DOHH2 (cell line): ENCODE results near the gene UBAC2.

ENCODE experiments used
- H3F3A ChIP-seq: fragments of 200-600 bp; sonication (generic), shearing (Covaris generic); 2 replicates; pipeline ENCODE4 v1.6.0; 2016; ENCODE audit warnings: antibody characterized with exemption, mild to moderate bottlenecking; ENCODE audit not compliant: control insufficient read depth, insufficient read depth
- H3K27ac ChIP-seq: fragments of 200-600 bp; sonication (generic); 2 replicates; pipeline ENCODE4 v1.5.1; 2014; ENCODE audit warnings: low read depth, mild to moderate bottlenecking, low read length, moderate library complexity
- H3K27me3 ChIP-seq: fragments of 200-600 bp; sonication (generic); 2 replicates; pipeline ENCODE4 v1.6.1; 2014; ENCODE audit warnings: mild to moderate bottlenecking, low read length, mixed read lengths; ENCODE audit not compliant: control insufficient read depth
- H3K36me3 ChIP-seq: fragments of 200-600 bp; sonication (generic); 2 replicates; pipeline ENCODE4 v1.6.1; 2014; ENCODE audit warnings: mild to moderate bottlenecking, low read length, moderate library complexity, mixed read lengths; ENCODE audit not compliant: control insufficient read depth
- H3K4me1 ChIP-seq: fragments of 200-600 bp; sonication (generic); 2 replicates; pipeline ENCODE4 v1.6.1; 2014; ENCODE audit warnings: mild to moderate bottlenecking, low read length, mixed read lengths; ENCODE audit not compliant: control insufficient read depth
- H3K4me2 ChIP-seq: fragments of 200-600 bp; sonication (generic); 2 replicates; pipeline ENCODE4 v1.6.0; 2014; ENCODE audit warnings: mild to moderate bottlenecking, low read length, moderate library complexity
- H3K4me3 ChIP-seq: fragments of 200-600 bp; sonication (generic); 2 replicates; pipeline ENCODE4 v1.5.1; 2014; ENCODE audit warnings: mild to moderate bottlenecking, low read length, mixed read lengths
- H3K79me2 ChIP-seq: fragments of 200-600 bp; sonication (generic); 2 replicates; pipeline ENCODE4 v1.6.1; 2014; ENCODE audit warnings: mild to moderate bottlenecking, low read length, mixed read lengths; ENCODE audit not compliant: control insufficient read depth
- H3K9me2 ChIP-seq: fragments of 200-600 bp; sonication (generic); replicated peaks from 2 replicates; pipeline ENCODE4 v1.6.1; 2014; ENCODE audit warnings: mild to moderate bottlenecking, low read length, mixed read lengths; ENCODE audit not compliant: control insufficient read depth
- H3K9me3 ChIP-seq: fragments of 200-600 bp; sonication (generic); 2 replicates; pipeline ENCODE4 v1.6.1; 2014; ENCODE audit warnings: antibody characterized with exemption, low read length, mixed read lengths; ENCODE audit not compliant: control insufficient read depth, insufficient read depth
- H4K20me1 ChIP-seq: fragments of 200-600 bp; sonication (generic); 2 replicates; pipeline ENCODE4 v1.6.0; 2014; ENCODE audit warnings: low read depth, mild to moderate bottlenecking, antibody characterized with exemption, low read length, moderate library complexity; ENCODE audit not compliant: control insufficient read depth, insufficient read depth
- CTCF ChIP-seq: fragments of 200-600 bp; sonication (generic); IDR thresholded peaks from one replicate; pipeline ENCODE4 v1.5.1; 2014; ENCODE audit warnings: antibody characterized with exemption, mild to moderate bottlenecking, low read depth, low read length; ENCODE audit not compliant: poor library complexity, severe bottlenecking
- EZH2phosphoT487 ChIP-seq: fragments of 200-600 bp; sonication (generic); IDR thresholded peaks from 2 replicates; pipeline ENCODE4 v1.6.1; 2017; ENCODE audit warnings: borderline replicate concordance, mild to moderate bottlenecking, antibody characterized with exemption, low read length, moderate library complexity, mixed read lengths

UBAC2 gene

GRCh38 chr13:99162567-99163361, 37.9 kb upstream of the UBAC2 start:
- no peak for TF ChIP-seq EZH2phosphoT487
- TF ChIP-seq CTCF = no peak
- Histone ChIP-seq H3K4me1 (no peaks in the 10 kb centered on the region), H4K20me1 (no peaks in the 10 kb centered on the region), H3K27me3 (peaks cover 2% of the 10 kb centered on the region; the same call in 1 of the 2 replicates), H3K79me2 (no peaks in the 10 kb centered on the region), H3K9me2 (no peaks in the 10 kb centered on the region), H3K9me3 (no peaks in the 10 kb centered on the region), H3F3A (no peaks in the 10 kb centered on the region), H3K36me3 (no peaks in the 10 kb centered on the region), H3K4me2 (no peak overlapping the region), H3K27ac (no peak overlapping the region), H3K4me3 (no peak overlapping the region)

GRCh38 chr13:99164226-99164625, 36.4 kb upstream of the UBAC2 start:
- H3K4me2 ChIP-seq = no peak overlapping the region
- H4K20me1 ChIP-seq = no peaks in the 10 kb centered on the region
- no peak overlapping the region for H3K27ac ChIP-seq
- no peaks in the 10 kb centered on the region for H3K9me2 ChIP-seq
- H3K79me2 ChIP-seq = no peaks in the 10 kb centered on the region
- TF ChIP-seq CTCF = no peak
- no peak for TF ChIP-seq EZH2phosphoT487
- no peaks in the 10 kb centered on the region for H3K4me1 ChIP-seq
- no peaks in the 10 kb centered on the region for H3F3A ChIP-seq
- H3K36me3 ChIP-seq = no peaks in the 10 kb centered on the region
- no peaks in the 10 kb centered on the region for H3K9me3 ChIP-seq
- no peak overlapping the region for H3K4me3 ChIP-seq
- H3K27me3 ChIP-seq = peaks cover 2% of the 10 kb centered on the region; the same call in 1 of the 2 replicates

DNA sequence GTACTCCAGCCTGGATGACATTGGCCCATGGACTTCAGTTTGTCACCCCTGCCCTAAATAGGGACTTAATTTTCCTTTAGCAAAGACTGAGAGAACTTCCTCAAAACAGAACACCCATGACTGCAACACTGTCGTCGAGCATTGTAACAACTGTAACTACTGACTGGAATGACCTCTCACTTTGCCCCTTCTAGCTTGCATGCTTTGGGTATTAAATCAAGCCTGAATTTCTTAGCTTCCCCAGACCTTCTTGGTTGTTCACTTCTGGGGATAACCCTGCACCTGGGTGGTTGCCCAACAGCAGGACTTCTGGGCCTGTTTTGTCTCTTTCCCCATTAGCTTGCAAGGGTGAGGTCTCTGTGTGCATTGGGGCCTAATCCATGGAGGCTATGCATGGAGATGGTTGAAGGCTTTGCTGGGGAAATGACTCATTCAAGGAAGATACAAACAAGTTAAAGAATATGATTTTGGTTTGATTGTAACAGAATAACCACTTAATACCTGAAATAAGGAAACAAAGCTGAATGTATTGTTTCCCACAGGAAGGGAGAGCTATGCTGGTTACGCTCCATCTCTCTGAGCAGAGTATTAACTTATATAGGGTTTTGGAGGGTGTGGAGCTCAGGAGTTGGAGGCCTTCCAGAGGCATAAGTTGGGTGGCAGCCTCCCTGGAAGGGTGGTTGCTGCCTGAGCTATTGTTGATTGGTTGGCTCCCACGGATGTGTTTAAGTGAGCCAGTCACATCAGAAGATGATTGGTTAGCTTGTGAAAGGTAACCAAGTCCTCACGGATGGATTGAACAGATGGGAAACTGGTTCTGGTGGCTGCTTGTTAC, 34.7 kb upstream of the UBAC2 start:
- Histone ChIP-seq H3K9me3 (no peaks in the 10 kb centered on the region), H4K20me1 (no peaks in the 10 kb centered on the region), H3K9me2 (no peaks in the 10 kb centered on the region), H3K27me3 (no peaks in the 10 kb centered on the region; the same call in 1 of the 2 replicates), H3K36me3 (no peaks in the 10 kb centered on the region), H3K4me3 (no peak overlapping the region), H3F3A (no peaks in the 10 kb centered on the region), H3K27ac (no peak overlapping the region), H3K4me1 (no peaks in the 10 kb centered on the region), H3K4me2 (no peak overlapping the region), H3K79me2 (no peaks in the 10 kb centered on the region)
- no peak for TF ChIP-seq CTCF
- TF ChIP-seq EZH2phosphoT487 = no peak
